OCI-LY1 (cell line): ENCODE data around the gene UQCRC2.

Experiments used
- H2AFZ ChIP-seq: fragments of 200-600 bp; sonication (generic), shearing (Covaris generic); 2 replicates; pipeline ENCODE4 v1.6.0; 2014; ENCODE audit warnings: antibody characterized with exemption, mild to moderate bottlenecking, low read length
- H3F3A ChIP-seq: fragments of 200-600 bp; sonication (generic), shearing (Covaris generic); 2 replicates; pipeline ENCODE4 v1.6.0; 2014; ENCODE audit warnings: mild to moderate bottlenecking, antibody characterized with exemption, low read length, moderate library complexity; ENCODE audit not compliant: insufficient read depth
- H3K27ac ChIP-seq: fragments of 200-600 bp; sonication (generic); 2 replicates; pipeline ENCODE4 v1.5.1; 2014; ENCODE audit warnings: low read length, mixed run types, mild to moderate bottlenecking, low read depth; ENCODE audit not compliant: poor library complexity, severe bottlenecking
- H3K27me3 ChIP-seq: fragments of 200-600 bp; sonication (generic); 2 replicates; pipeline ENCODE4 v1.6.0; 2014; ENCODE audit warnings: antibody characterized with exemption, mild to moderate bottlenecking, low read length, moderate library complexity; ENCODE audit not compliant: insufficient read depth
- H3K36me3 ChIP-seq: fragments of 200-600 bp; sonication (generic); 2 replicates; pipeline ENCODE4 v1.6.1; 2014; ENCODE audit warnings: mild to moderate bottlenecking, antibody characterized with exemption, low read length, moderate library complexity, mixed read lengths; ENCODE audit not compliant: insufficient read depth
- H3K4me1 ChIP-seq: fragments of 200-600 bp; sonication (generic); 2 replicates; pipeline ENCODE4 v1.5.1; 2014; ENCODE audit warnings: mild to moderate bottlenecking, low read length, moderate library complexity; ENCODE audit not compliant: insufficient read depth, severe bottlenecking
- H3K4me2 ChIP-seq: fragments of 200-600 bp; sonication (generic), shearing (Covaris generic); 2 replicates; pipeline ENCODE4 v1.6.1; 2014; ENCODE audit warnings: low read length
- H3K4me3 ChIP-seq: fragments of 200-600 bp; sonication (generic); 2 replicates; pipeline ENCODE4 v1.5.1; 2014; ENCODE audit warnings: low read length, low read depth, mild to moderate bottlenecking, mixed read lengths; ENCODE audit not compliant: poor library complexity, severe bottlenecking
- H3K79me2 ChIP-seq: fragments of 200-600 bp; shearing (Covaris generic); 2 replicates; pipeline ENCODE4 v1.6.1; 2016; ENCODE audit warnings: mixed run types, low read length, mixed read lengths; ENCODE audit not compliant: insufficient read depth
- H3K9ac ChIP-seq: fragments of 200-600 bp; sonication (generic), shearing (Covaris generic); 2 replicates; pipeline ENCODE4 v1.6.1; 2014; ENCODE audit warnings: mild to moderate bottlenecking, low read length, mixed read lengths
- H3K9me2 ChIP-seq: fragments of 200-600 bp; sonication (generic), shearing (Covaris generic); 2 replicates; pipeline ENCODE4 v1.6.1; 2014; ENCODE audit warnings: low read depth, mild to moderate bottlenecking, low read length, mixed read lengths
- H3K9me3 ChIP-seq: fragments of 200-600 bp; shearing (Covaris generic); 2 replicates; pipeline ENCODE4 v1.6.1; 2014; ENCODE audit warnings: low read length, mixed read lengths
- H4K20me1 ChIP-seq: fragments of 200-600 bp; sonication (generic), shearing (Covaris generic); 2 replicates; pipeline ENCODE4 v1.6.0; 2016; ENCODE audit warnings: mild to moderate bottlenecking, low read length; ENCODE audit not compliant: insufficient read depth
- EZH2 ChIP-seq: fragments of 200-600 bp; sonication (generic), shearing (Covaris generic); IDR thresholded peaks from 2 replicates; pipeline ENCODE4 v1.8.0; 2017; ENCODE audit warnings: borderline replicate concordance, mixed run types, mild to moderate bottlenecking, antibody characterized with exemption, low read length, moderate library complexity, mixed read lengths
- TF ChIP-seq, protein P1 (sequence below): fragments of 200-600 bp; sonication (generic), shearing (Covaris generic); IDR thresholded peaks from 2 replicates; pipeline ENCODE4 v1.5.1; 2017; ENCODE audit warnings: mild to moderate bottlenecking, antibody characterized with exemption, low read length, moderate library complexity, mixed read lengths

UQCRC2 gene

DNA sequence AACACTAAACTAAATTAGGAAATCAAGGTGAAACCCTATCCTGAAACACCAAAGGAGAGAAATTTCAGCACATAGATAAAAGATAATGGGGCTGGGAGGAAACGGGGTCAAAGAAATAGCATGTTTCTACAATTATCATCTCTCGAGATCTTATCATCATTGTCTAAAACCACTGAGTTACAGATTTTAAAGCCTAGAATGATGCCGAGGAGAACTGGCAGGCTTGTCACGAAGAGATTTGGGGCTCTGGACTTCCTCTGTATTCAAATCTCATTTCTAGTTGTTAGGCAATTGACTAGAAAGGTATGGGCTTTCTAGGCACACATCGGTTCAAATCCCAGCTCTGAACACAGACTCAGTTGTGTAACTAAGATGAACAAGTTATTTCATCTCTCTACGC, 38.5 kb downstream of the UQCRC2 start:
- H2AFZ ChIP-seq = no peak overlapping the region
- TF ChIP-seq, protein P1, sequence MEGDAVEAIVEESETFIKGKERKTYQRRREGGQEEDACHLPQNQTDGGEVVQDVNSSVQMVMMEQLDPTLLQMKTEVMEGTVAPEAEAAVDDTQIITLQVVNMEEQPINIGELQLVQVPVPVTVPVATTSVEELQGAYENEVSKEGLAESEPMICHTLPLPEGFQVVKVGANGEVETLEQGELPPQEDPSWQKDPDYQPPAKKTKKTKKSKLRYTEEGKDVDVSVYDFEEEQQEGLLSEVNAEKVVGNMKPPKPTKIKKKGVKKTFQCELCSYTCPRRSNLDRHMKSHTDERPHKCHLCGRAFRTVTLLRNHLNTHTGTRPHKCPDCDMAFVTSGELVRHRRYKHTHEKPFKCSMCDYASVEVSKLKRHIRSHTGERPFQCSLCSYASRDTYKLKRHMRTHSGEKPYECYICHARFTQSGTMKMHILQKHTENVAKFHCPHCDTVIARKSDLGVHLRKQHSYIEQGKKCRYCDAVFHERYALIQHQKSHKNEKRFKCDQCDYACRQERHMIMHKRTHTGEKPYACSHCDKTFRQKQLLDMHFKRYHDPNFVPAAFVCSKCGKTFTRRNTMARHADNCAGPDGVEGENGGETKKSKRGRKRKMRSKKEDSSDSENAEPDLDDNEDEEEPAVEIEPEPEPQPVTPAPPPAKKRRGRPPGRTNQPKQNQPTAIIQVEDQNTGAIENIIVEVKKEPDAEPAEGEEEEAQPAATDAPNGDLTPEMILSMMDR = no peak
- no peak for TF ChIP-seq EZH2
- H3K4me1 ChIP-seq = no peaks in the 10 kb centered on the region
- H3F3A ChIP-seq = no peaks in the 10 kb centered on the region
- H3K27ac ChIP-seq = no peak overlapping the region
- no peak overlapping the region for H3K4me2 ChIP-seq
- H3K9me3 ChIP-seq = no peaks in the 10 kb centered on the region
- no peaks in the 10 kb centered on the region for H3K27me3 ChIP-seq
- no peaks in the 10 kb centered on the region for H4K20me1 ChIP-seq
- H3K9me2 ChIP-seq = no peaks in the 10 kb centered on the region
- H3K9ac ChIP-seq = no peak overlapping the region
- no peaks in the 10 kb centered on the region for H3K36me3 ChIP-seq
- H3K79me2 ChIP-seq = no peaks in the 10 kb centered on the region
- no peak overlapping the region for H3K4me3 ChIP-seq

DNA sequence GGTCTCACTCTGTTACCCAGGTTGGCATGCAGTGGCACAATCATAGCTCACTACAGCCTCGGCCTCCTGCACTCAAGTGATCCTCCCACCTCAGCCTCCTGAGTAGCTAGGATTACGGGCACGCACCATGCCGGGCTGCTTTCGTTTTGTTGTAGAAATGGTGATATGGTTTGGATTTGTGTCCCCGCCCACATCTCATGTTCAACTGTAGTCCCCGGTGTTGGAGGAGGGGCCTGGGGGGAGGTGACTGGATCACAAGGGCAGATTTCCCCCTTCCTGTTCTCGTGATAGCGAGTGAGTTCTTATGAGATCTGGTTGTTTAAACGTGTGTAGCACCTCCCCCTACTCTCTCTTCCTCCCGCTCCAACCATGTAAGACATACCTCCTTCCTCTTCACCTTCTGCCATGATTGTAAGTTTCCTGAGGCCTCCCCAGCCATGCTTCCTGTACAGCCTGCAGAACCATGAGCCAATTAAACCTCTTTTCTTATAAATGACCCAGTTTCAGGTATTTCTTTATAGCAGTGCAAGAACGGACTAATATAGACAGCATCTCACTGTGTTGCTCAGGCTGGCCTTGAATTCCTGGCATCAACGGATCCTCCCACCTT, 41.8 kb downstream of the UQCRC2 start:
- no peaks in the 10 kb centered on the region for H3K4me1 ChIP-seq

DNA sequence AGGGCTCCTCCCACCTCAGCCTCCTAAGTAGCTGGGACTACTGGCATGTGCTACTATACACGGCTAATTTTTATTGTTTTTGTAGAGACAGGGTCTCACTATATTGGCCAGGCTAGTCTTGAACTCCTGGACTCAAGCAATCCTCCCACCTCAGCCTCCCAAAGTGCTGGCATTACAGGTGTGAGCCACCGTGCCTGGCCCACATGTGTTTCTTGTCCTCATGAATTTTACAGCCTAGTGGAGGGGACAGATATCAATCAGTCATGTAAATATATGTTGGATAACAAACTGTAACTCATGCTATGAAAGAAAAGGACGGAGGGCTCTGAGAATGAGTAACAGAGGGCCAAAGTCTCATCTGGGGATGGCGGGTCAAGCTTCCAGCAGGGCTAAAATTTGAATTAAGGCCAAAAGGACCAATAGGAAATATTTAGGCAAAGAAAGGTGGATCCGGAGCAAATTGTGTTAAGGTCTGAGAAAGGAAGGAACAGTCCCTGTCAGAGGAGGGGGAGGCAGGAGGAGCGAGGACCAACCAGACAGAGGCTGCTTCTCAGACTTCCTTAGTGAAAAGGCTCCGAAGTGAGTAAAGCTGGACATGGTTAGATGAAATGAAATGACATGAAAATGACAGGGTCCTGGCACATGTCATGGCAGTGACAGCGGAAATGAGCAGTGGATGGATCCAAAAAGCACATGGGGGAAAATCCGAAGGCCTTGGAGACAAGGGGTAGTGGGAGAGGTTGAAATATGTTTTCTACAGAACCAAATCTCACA, 43.9 kb downstream of the UQCRC2 start:
- no peaks in the 10 kb centered on the region for H3F3A ChIP-seq
- no peak overlapping the region for H3K4me2 ChIP-seq
- no peak overlapping the region for H3K27ac ChIP-seq
- H2AFZ ChIP-seq = no peak overlapping the region
- no peaks in the 10 kb centered on the region for H3K4me1 ChIP-seq
- no peaks in the 10 kb centered on the region for H3K9me3 ChIP-seq
- no peak overlapping the region for H3K9ac ChIP-seq
- no peaks in the 10 kb centered on the region for H4K20me1 ChIP-seq
- H3K79me2 ChIP-seq = no peaks in the 10 kb centered on the region
- no peaks in the 10 kb centered on the region for H3K9me2 ChIP-seq
- TF ChIP-seq, protein P1 = no peak
- TF ChIP-seq EZH2 = no peak
- H3K27me3 ChIP-seq = no peaks in the 10 kb centered on the region
- H3K4me3 ChIP-seq = no peak overlapping the region
- H3K36me3 ChIP-seq = no peaks in the 10 kb centered on the region

More for the DNA sequence above, 41.8 kb downstream of the UQCRC2 start:
- Histone ChIP-seq H3K27me3 (no peaks in the 10 kb centered on the region), H3K79me2 (no peaks in the 10 kb centered on the region), H3K9ac (no peak overlapping the region), H3K36me3 (no peaks in the 10 kb centered on the region), H3F3A (no peaks in the 10 kb centered on the region), H3K27ac (no peak overlapping the region), H4K20me1 (no peaks in the 10 kb centered on the region), H3K9me3 (no peaks in the 10 kb centered on the region), H3K9me2 (no peaks in the 10 kb centered on the region), H3K4me3 (no peak overlapping the region), H2AFZ (no peak overlapping the region), H3K4me2 (no peak overlapping the region)
- no peak for TF ChIP-seq EZH2
- TF ChIP-seq, protein P1 = no peak
